K562 (cell line): ENCODE measurements around the gene PAFAH1B1. TPM values are rescaled to one million over a fixed set of nuclear protein-coding genes. Genes with fewer than 3 reads are reported as not detected.
A peak's percentile ranks its signal among the peaks of the same experiment; 100 is the strongest.

Experiments
- ATAC-seq: fragments of 200-7000 bp; cut with Tn5 transposase; 3 replicates; pipeline ENCODE4 v1.9.1; 2020; ENCODE audit warnings: moderate library complexity
- BruUV-seq: library from RNA; stranded (reverse); fragments of 400-500 nt; replicated peaks from 2 replicates; lab custom pipeline; 2021; lab: Mats Ljungman, UMichigan
- CTCF ChIA-PET: fragments of 300-600 bp; formaldehyde crosslinking; extraction: SDS; loops from one replicate; lab custom pipeline; 2021; ENCODE audit warnings: low intra/inter-chr PET ratio; lab: Yijun Ruan, JAX
- POLR2A ChIA-PET: fragments of 300-600, 350-650 bp; sonication (Branson Sonifier 250); formaldehyde crosslinking; extraction: SDS; loops from one replicate; lab custom pipeline; 2021; ENCODE audit warnings: antibody characterized with exemption, inconsistent platforms; lab: Yijun Ruan, JAX
- DNase-seq, 4 experiments: peaks; one replicate each; pipeline versions ENCODE4 v3.0.0 to v3.0.0-alpha.2; 2011 to 2018; ENCODE audit warnings: low spot score in 3 of 4, mixed read lengths in 3 of 4; ENCODE audit errors: extremely low read depth in 1 of 4
- FAIRE-seq: peaks from 2 replicates; lab custom pipeline; 2011; peaks lifted over from hg19 to GRCh38; lab: Jason Lieb, UNC
- H2AFZ ChIP-seq: 2 replicates; pipeline ENCODE4 v1.6.0; 2011; ENCODE audit warnings: low read depth, low read length, control low read depth, inconsistent platforms
- H3K27ac ChIP-seq: fragments of 200-600 bp; 3 replicates; pipeline ENCODE4 v1.8.0; 2011; ENCODE audit warnings: low read depth, mild to moderate bottlenecking, control low read depth, inconsistent platforms, low read length, moderate library complexity, mixed read lengths; ENCODE audit errors: extremely low read depth
- H3K27me3 ChIP-seq, 2 experiments: fragments of 300-600 bp in 1 of 2; 2 replicates in 1 of 2; 3 replicates in 1 of 2; pipeline versions ENCODE4 v1.6.0 to v1.8.0; 2011; ENCODE audit warnings: inconsistent platforms in 2 of 2, low read length in 2 of 2, mild to moderate bottlenecking in 1 of 2, mixed read lengths in 1 of 2, moderate library complexity in 1 of 2; ENCODE audit not compliant: control insufficient read depth in 2 of 2, insufficient read depth in 2 of 2
- H3K36me3 ChIP-seq: fragments of 300-600 bp; 3 replicates; pipeline ENCODE4 v1.8.0; 2011; ENCODE audit warnings: mild to moderate bottlenecking, low read length, inconsistent platforms; ENCODE audit not compliant: control insufficient read depth, insufficient read depth
- H3K4me1 ChIP-seq, 2 experiments: fragments of 200-600 bp in 1 of 2; replicated peaks in 1 of 2; 2 replicates in 1 of 2; 3 replicates in 1 of 2; pipeline versions ENCODE4 v1.5.1 to v1.8.0; 2011; ENCODE audit warnings: inconsistent platforms in 2 of 2, low read length in 2 of 2, mild to moderate bottlenecking in 1 of 2, mixed read lengths in 1 of 2, moderate library complexity in 1 of 2; ENCODE audit not compliant: control insufficient read depth in 2 of 2, insufficient read depth in 2 of 2
- H3K4me2 ChIP-seq: 2 replicates; pipeline ENCODE4 v1.6.1; 2011; ENCODE audit warnings: low read length, control low read depth, inconsistent platforms, mixed read lengths; ENCODE audit not compliant: insufficient read depth
- H3K4me3 ChIP-seq: fragments of 200-600 bp; sonication (generic), shearing (Covaris generic); 2 replicates; pipeline ENCODE4 v1.5.1; 2016; ENCODE audit warnings: control low read depth, inconsistent platforms
- H3K79me2 ChIP-seq: fragments of 200-600 bp; 3 replicates; pipeline ENCODE4 v1.8.0; 2011; ENCODE audit warnings: low read length, inconsistent platforms; ENCODE audit not compliant: control insufficient read depth, insufficient read depth
- H3K9ac ChIP-seq, 2 experiments: 2 replicates each; pipeline versions ENCODE4 v1.6.0 to v1.6.1; 2011; ENCODE audit warnings: low read depth in 2 of 2, low read length in 2 of 2, control low read depth in 1 of 2, inconsistent platforms in 1 of 2, mild to moderate bottlenecking in 1 of 2, mixed read lengths in 1 of 2; ENCODE audit not compliant: insufficient read depth in 1 of 2
- H3K9me1 ChIP-seq: one replicate; pipeline ENCODE4 v1.6.0; 2011; ENCODE audit warnings: inconsistent platforms, mild to moderate bottlenecking, low read length, moderate library complexity; ENCODE audit not compliant: control insufficient read depth, insufficient read depth
- H3K9me3 ChIP-seq: replicated peaks from 2 replicates; pipeline ENCODE4 v1.5.1; 2011; ENCODE audit warnings: low read depth, low read length, inconsistent platforms; ENCODE audit not compliant: control insufficient read depth, insufficient read depth
- H4K20me1 ChIP-seq: replicated peaks from 2 replicates; pipeline ENCODE4 v1.6.1; 2011; ENCODE audit warnings: low read length, inconsistent platforms, mixed read lengths; ENCODE audit not compliant: control insufficient read depth, insufficient read depth
- ARID1B ChIP-seq: fragments of 450-650 bp; IDR thresholded peaks from 2 replicates; pipeline ENCODE4 v1.6.1; 2016; ENCODE audit warnings: antibody characterized with exemption, mild to moderate bottlenecking, inconsistent platforms
- CBFA2T3 ChIP-seq: fragments of 450-650 bp; IDR thresholded peaks from 2 replicates; pipeline ENCODE4 v1.6.1; 2017
- FOSL1 ChIP-seq: fragments of 200-800 bp; sonication (Bioruptor generic); conservative IDR thresholded peaks from 2 replicates; pipeline ENCODE4 v1.6.1; 2016; ENCODE audit warnings: missing genetic modification characterization, missing compliant biosample characterization
- HCFC1 ChIP-seq: IDR thresholded peaks from 2 replicates; pipeline ENCODE4 v1.6.1; 2012; ENCODE audit warnings: low read depth, low read length, improper control_type of control experiment
- RCOR1 ChIP-seq, 2 experiments: IDR thresholded peaks; 2 replicates each; pipeline ENCODE4 v1.6.1; 2012; ENCODE audit warnings: low read depth in 2 of 2, low read length in 2 of 2, borderline replicate concordance in 1 of 2, improper control_type of control experiment in 1 of 2
- SOX6 ChIP-seq: fragments of 450-650 bp; IDR thresholded peaks from 2 replicates; pipeline ENCODE4 v1.6.1; 2014; ENCODE audit warnings: mild to moderate bottlenecking
- TAL1 ChIP-seq: fragments of 450-650 bp; IDR thresholded peaks from 2 replicates; pipeline ENCODE4 v1.6.1; 2016; ENCODE audit warnings: mild to moderate bottlenecking
- TCF3 ChIP-seq: sonication (generic); formaldehyde crosslinking; IDR thresholded peaks from 2 replicates; pipeline ENCODE4 v1.4.0; 2020; ENCODE audit warnings: mild to moderate bottlenecking, missing genetic modification reagents
- TEAD4 ChIP-seq, 2 experiments: sonication (generic) in 1 of 2; formaldehyde crosslinking in 1 of 2; IDR thresholded peaks; 2 replicates each; pipeline versions ENCODE4 v1.6.1 to v1.8.0; 2012 to 2022; ENCODE audit warnings: borderline replicate concordance in 1 of 2, inconsistent platforms in 1 of 2, low read length in 1 of 2, mild to moderate bottlenecking in 1 of 2, missing genetic modification reagents in 1 of 2
- ZBED1 ChIP-seq: IDR thresholded peaks from 2 replicates; pipeline ENCODE4 v1.6.1; 2014
- WGBS: fragments of 100-300 bp; shearing (Covaris generic); methylation state at CpG from one replicate; pipeline ENCODE4 v1.1.6; 2016; ENCODE audit warnings: low coverage, mixed read lengths; ENCODE audit not compliant: insufficient coverage; ENCODE audit errors: missing lambda C conversion rate; 5-methylcytosine and 5-hydroxymethylcytosine counted together
- in situ Hi-C: fragments of 300-500 bp; cut with MboI; formaldehyde crosslinking; loops from 4 replicates; pipeline ENCODE4 v1.15.0; 2018; ENCODE audit warnings: inconsistent platforms, mixed read lengths
- intact Hi-C: fragments of 100-400 bp; cut with micrococcal nuclease; formaldehyde crosslinking; loops from 2 replicates; pipeline ENCODE4 v1.14.2; 2022
- polyA plus RNA-seq, 8 experiments: library from polyadenylated mRNA; depleted of rRNA in 4 of 8; stranded (reverse) in 5 of 8; unstranded in 3 of 8; fragments of >200 nt; fragmentation: Nextera tagmentation in 2 of 8; fragmentation: Illumina TruSeq in 1 of 8; extraction: Ambion mirVana in 2 of 8; extraction: Trizol in 1 of 8; gene quantifications; 2 replicates each; pipeline versions ENCODE4 v1.2.1 to v1.2.3, GENCODE V29; 2011 to 2014; ENCODE audit warnings: inconsistent platforms in 1 of 8, missing spikeins in 1 of 8
- total RNA-seq, 7 experiments: library from RNA; depleted of rRNA in 6 of 7; stranded (reverse); fragments of >200 nt in 6 of 7; fragmentation: Illumina TruSeq in 2 of 7; extraction: Trizol in 2 of 7; gene quantifications; 2 replicates each; pipeline versions ENCODE4 v1.2.1 to v1.2.3, GENCODE V29; 2011 to 2021; ENCODE audit warnings: low replicate concordance in 1 of 7

Gene PAFAH1B1
- total and polyA plus RNA-seq, 9 of the 15 experiments (the other 6 are each of a cell fraction or from before 2014, with no cell fraction given) = 23.3 to 66.4 (median 40.2) TPM

DNA sequence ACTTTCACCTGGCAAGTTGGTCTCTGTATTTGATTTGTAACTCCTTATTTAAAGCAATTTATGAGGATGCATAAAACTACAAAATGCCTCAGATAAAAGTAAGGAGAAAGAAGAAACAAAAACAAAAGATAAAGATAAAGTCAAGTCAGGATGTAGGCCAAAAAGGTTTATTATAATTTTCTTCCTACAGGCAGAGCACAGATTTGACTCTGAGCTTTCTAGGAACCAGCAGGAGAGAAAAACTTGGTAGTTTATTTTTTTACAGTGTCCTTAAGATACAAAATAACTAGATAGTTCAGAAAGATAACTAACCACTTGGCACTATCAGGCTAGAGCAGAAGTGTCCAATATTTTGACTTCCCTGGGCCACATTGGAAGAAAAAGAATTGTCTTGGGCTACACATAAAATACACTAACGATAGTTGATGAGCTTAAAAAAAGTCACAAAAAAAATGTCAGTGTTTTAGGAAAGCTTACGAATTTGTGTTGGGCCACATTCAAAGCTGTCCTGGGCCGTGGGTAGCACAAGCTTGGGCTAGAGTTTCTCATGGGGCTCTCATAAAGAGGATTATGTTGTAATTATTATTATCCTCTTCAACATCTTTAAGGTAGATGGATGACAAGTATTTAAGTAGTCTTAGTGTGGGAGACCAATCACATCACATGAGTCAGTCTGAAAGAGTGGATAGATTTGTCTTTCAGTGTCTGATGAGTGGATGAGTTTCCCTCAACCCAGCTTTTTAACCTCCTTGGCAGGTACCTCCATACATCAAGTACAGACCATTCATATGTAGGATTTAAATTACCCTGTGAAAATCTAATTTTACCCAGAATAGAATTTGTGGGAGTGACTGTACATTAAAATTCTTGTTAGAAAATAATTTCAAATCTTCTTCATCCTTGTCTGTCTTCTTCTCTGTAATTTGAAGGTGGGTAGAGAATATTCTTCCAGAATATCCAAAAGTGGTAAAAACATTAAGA is 17.0 kb downstream of the PAFAH1B1 start:
- ATAC-seq = no peak; the same call in 2 of the 3 replicates

More for the DNA sequence above, 17.0 kb downstream of the PAFAH1B1 start:
- BruUV-seq = no TSS peak
- Histone ChIP-seq H3K4me1 (peaks cover 7 to 15% of the 10 kb centered on the region in 2 experiments; a peak in 4 of 5 replicates), H3K4me3 (no peak overlapping the region), H2AFZ (no peak overlapping the region), H3K27ac (no peak overlapping the region), H3K27me3 (no peaks in the 10 kb centered on the region), H4K20me1 (peaks cover 18% of the 10 kb centered on the region), H3K36me3 (no peaks in the 10 kb centered on the region; the same call in 2 of the 3 replicates), H3K4me2 (no peak overlapping the region), H3K9ac (no peak overlapping the region), H3K79me2 (peaks cover 90% of the 10 kb centered on the region), H3K9me3 (no peaks in the 10 kb centered on the region), H3K9me1 (peaks cover 2% of the 10 kb centered on the region)
- 25% methylated on average over 3 of the region's 3 CpGs for WGBS
- FAIRE-seq (no peak), DNase-seq (no peak)
- in situ Hi-C loops = no loop called here
- POLR2A ChIA-PET = no interaction called here
- CTCF ChIA-PET = no interaction called here
- TF ChIP-seq ZBED1 = no peak
- peak; percentile 43; the same call in 1 of the 2 replicates for TF ChIP-seq CBFA2T3
- 0 out of 2 replicates have a peak, but pooled peaks have one; percentile 16 for TF ChIP-seq FOSL1
- 0 out of 4 replicates have a peak, but pooled peaks of 1 of the 2 experiments have one; percentile 41 for TF ChIP-seq RCOR1 (IDR thresholded peaks at IDR 0.05; ENCODE audit: borderline replicate concordance in 1 of 2, low read depth in 2 of 2, low read length in 2 of 2)
- TF ChIP-seq ARID1B = peak; percentile 50; the same call in 1 of the 2 replicates
- peak; percentile 45; the same call in 1 of the 2 replicates for TF ChIP-seq SOX6
- peak; percentile 37; the same call in 1 of the 2 replicates for TF ChIP-seq TEAD4 (IDR thresholded peaks at IDR 0.05; ENCODE audit: low read length)
- no peak for TF ChIP-seq TEAD4 (CRISPR knock-in tag; IDR thresholded peaks at IDR 0.05; ENCODE audit: borderline replicate concordance)
- no peak for TF ChIP-seq HCFC1
- TF ChIP-seq TAL1 = peak; percentile 49
- peak; percentile 50 for TF ChIP-seq TCF3 (CRISPR knock-in tag)
- intact Hi-C loops = no loop called here
